PC-9 (cell line): ENCODE results near the gene NET1. TPM values are rescaled to one million over a fixed set of nuclear protein-coding genes. Genes with fewer than 3 reads are reported as not detected.

Experiments
- BruUV-seq: library from RNA; stranded (reverse); fragments of 400-500 nt; replicated peaks from 2 replicates; lab custom pipeline; 2021; lab: Mats Ljungman, UMichigan
- CTCF ChIA-PET: fragments of 300-600 bp; sonication (Branson Sonifier 250); formaldehyde crosslinking; loops from one replicate; lab custom pipeline; 2022; ENCODE audit warnings: antibody characterized with exemption; lab: Charles Lee
- POLR2A ChIA-PET: fragments of 300-600 bp; sonication (Branson Sonifier 250); formaldehyde crosslinking; loops from one replicate; lab custom pipeline; 2022; ENCODE audit warnings: antibody characterized with exemption; ENCODE audit not compliant: unreplicated experiment; lab: Charles Lee
- DNase-seq, 2 experiments: peaks; one replicate each; pipeline versions ENCODE4 v3.0.0 to v3.0.0-alpha.2; 2015 to 2022; ENCODE audit warnings: mixed read lengths in 1 of 2
- H2AFZ ChIP-seq: fragments of 200-600 bp; sonication (generic); 2 replicates; pipeline ENCODE4 v1.8.1; 2017; ENCODE audit warnings: antibody characterized with exemption
- H3F3A ChIP-seq: fragments of 200-600 bp; sonication (generic); 2 replicates; pipeline ENCODE4 v1.8.1; 2017; ENCODE audit warnings: antibody characterized with exemption, mild to moderate bottlenecking, low read depth; ENCODE audit not compliant: insufficient read depth
- H3K27ac ChIP-seq: fragments of 200-600 bp; sonication (generic); 2 replicates; pipeline ENCODE4 v1.6.1; 2016; ENCODE audit warnings: mixed run types
- H3K27me3 ChIP-seq: fragments of 200-600 bp; sonication (generic); 2 replicates; pipeline ENCODE4 v1.6.1; 2016; ENCODE audit warnings: low read depth, mixed run types; ENCODE audit not compliant: insufficient read depth
- H3K36me3 ChIP-seq: fragments of 200-600 bp; sonication (generic); 2 replicates; pipeline ENCODE4 v1.6.1; 2016; ENCODE audit warnings: low read depth, mixed run types
- H3K4me1 ChIP-seq: fragments of 200-600 bp; sonication (generic); replicated peaks from 2 replicates; pipeline ENCODE4 v1.6.1; 2016; ENCODE audit warnings: mixed run types; ENCODE audit not compliant: insufficient read depth
- H3K4me2 ChIP-seq: fragments of 200-600 bp; sonication (generic); 2 replicates; pipeline ENCODE4 v1.6.1; 2017; ENCODE audit warnings: mixed run types
- H3K4me3 ChIP-seq: fragments of 200-600 bp; sonication (generic); 2 replicates; pipeline ENCODE4 v1.6.1; 2016; ENCODE audit warnings: mixed run types
- H3K79me2 ChIP-seq: fragments of 200-600 bp; sonication (generic); 2 replicates; pipeline ENCODE4 v1.6.1; 2017; ENCODE audit warnings: low read depth, mixed run types
- H3K9me2 ChIP-seq: fragments of 200-600 bp; sonication (generic); 2 replicates; pipeline ENCODE4 v1.8.1; 2017; ENCODE audit warnings: mild to moderate bottlenecking; ENCODE audit not compliant: insufficient read depth
- H3K9me3 ChIP-seq: fragments of 200-600 bp; sonication (generic); 2 replicates; pipeline ENCODE4 v1.8.1; 2016; ENCODE audit warnings: low read depth; ENCODE audit not compliant: insufficient read depth
- H4K20me1 ChIP-seq: fragments of 200-600 bp; sonication (generic); 2 replicates; pipeline ENCODE4 v1.8.1; 2017; ENCODE audit not compliant: insufficient read depth
- CTCF ChIP-seq: fragments of 200-600 bp; sonication (generic); conservative IDR thresholded peaks from 2 replicates; pipeline ENCODE4 v1.6.1; 2017; ENCODE audit warnings: mixed run types, antibody characterized with exemption, mild to moderate bottlenecking, moderate library complexity
- EZH2 ChIP-seq: fragments of 200-600 bp; sonication (generic); IDR thresholded peaks from 2 replicates; pipeline ENCODE4 v1.8.0; 2017; ENCODE audit warnings: antibody characterized with exemption, low read depth
- intact Hi-C: fragments of 100-400 bp; cut with micrococcal nuclease; formaldehyde crosslinking; loops from one replicate; pipeline ENCODE4 v1.10.0; 2022; ENCODE audit not compliant: unreplicated experiment
- total RNA-seq: library from RNA; stranded (reverse); gene quantifications from 2 replicates; pipeline ENCODE4 v1.2.3, GENCODE V29; 2021

The NET1 gene
- total RNA-seq, 1 experiment from 2014 or later: 150 TPM

GRCh38 chr10:5418584-5418983 lies 6.2 kb downstream of the NET1 start:
- no peaks in the 10 kb centered on the region for H3K27me3 ChIP-seq
- peaks cover 100% of the 10 kb centered on the region for H3K79me2 ChIP-seq
- POLR2A ChIA-PET: no interaction called here
- H3F3A ChIP-seq: peaks cover 5% of the 10 kb centered on the region
- peaks cover 14% of the 10 kb centered on the region for H3K4me1 ChIP-seq
- no peaks in the 10 kb centered on the region for H4K20me1 ChIP-seq
- peaks cover 18% of the 10 kb centered on the region; the same call in 1 of the 2 replicates for H3K36me3 ChIP-seq
- H3K9me2 ChIP-seq: no peaks in the 10 kb centered on the region
- no peak overlapping the region for H3K4me2 ChIP-seq
- no peak overlapping the region for H3K4me3 ChIP-seq
- H3K9me3 ChIP-seq: peaks cover 10% of the 10 kb centered on the region; the same call in 1 of the 2 replicates
- intact Hi-C loops: no loop called here
- H2AFZ ChIP-seq: no peak overlapping the region
- CTCF ChIA-PET: no interaction called here
- no peak overlapping the region for H3K27ac ChIP-seq
- TF ChIP-seq CTCF (no peak), EZH2 (no peak)
- BruUV-seq: no TSS peak
- no peak for DNase-seq

GRCh38 chr10:5419466-5420094 lies 7.2 kb downstream of the NET1 start:
- H3K27ac ChIP-seq: no peak overlapping the region
- intact Hi-C loops: no loop called here
- H3F3A ChIP-seq: peaks cover 10% of the 10 kb centered on the region
- H3K9me2 ChIP-seq: no peaks in the 10 kb centered on the region
- H3K4me2 ChIP-seq: no peak overlapping the region
- peaks cover 100% of the 10 kb centered on the region for H3K79me2 ChIP-seq
- POLR2A ChIA-PET: no interaction called here
- H4K20me1 ChIP-seq: no peaks in the 10 kb centered on the region
- CTCF ChIA-PET: interaction anchor here (0.6 kb wide), 1 partner anchor 235 kb away, joined by 5 read pairs; no protein-coding TSS in a partner anchor
- H3K36me3 ChIP-seq: peaks cover 18% of the 10 kb centered on the region; the same call in 1 of the 2 replicates
- TF ChIP-seq CTCF (no peak), EZH2 (no peak)
- peaks cover 4% of the 10 kb centered on the region; the same call in 1 of the 2 replicates for H3K4me1 ChIP-seq
- H3K9me3 ChIP-seq: peaks cover 10% of the 10 kb centered on the region; the same call in 1 of the 2 replicates
- H3K4me3 ChIP-seq: no peak overlapping the region
- no peaks in the 10 kb centered on the region for H3K27me3 ChIP-seq
- no TSS peak for BruUV-seq
- DNase-seq: no peak
- H2AFZ ChIP-seq: no peak overlapping the region

GRCh38 chr10:5423771-5424170 lies 11.4 kb downstream of the NET1 start:
- intact Hi-C loops: no loop called here
- ChIA-PET POLR2A (interaction anchor here (0.6 kb wide), 2 partner anchors 460 to 486 kb away, joined by 4 to 5 read pairs; partner anchors contain the start of gene AKR1C1), CTCF (no interaction called here)
- H3K4me2 ChIP-seq: no peak overlapping the region
- DNase-seq: no peak
- H3K4me1 ChIP-seq: no peaks in the 10 kb centered on the region
- 0 out of 2 replicates have a peak, but pooled peaks cover 4% of the 10 kb centered on the region for H3K36me3 ChIP-seq
- no peaks in the 10 kb centered on the region for H4K20me1 ChIP-seq
- H3F3A ChIP-seq: peaks cover 4% of the 10 kb centered on the region; the same call in 1 of the 2 replicates
- no peaks in the 10 kb centered on the region for H3K27me3 ChIP-seq
- BruUV-seq: no TSS peak
- no peak overlapping the region for H2AFZ ChIP-seq
- H3K9me2 ChIP-seq: no peaks in the 10 kb centered on the region
- H3K4me3 ChIP-seq: no peak overlapping the region
- H3K79me2 ChIP-seq: peaks cover 77% of the 10 kb centered on the region
- H3K27ac ChIP-seq: no peak overlapping the region
- H3K9me3 ChIP-seq: no peaks in the 10 kb centered on the region; the same call in 1 of the 2 replicates
- no peak for TF ChIP-seq EZH2
- no peak for TF ChIP-seq CTCF
